Measurements from ENCODE around the gene ABR. TPM values are rescaled to one million over a fixed set of nuclear protein-coding genes. Genes with fewer than 3 reads are reported as not detected.
A peak's percentile ranks its signal among the peaks of the same experiment; 100 is the strongest.

The ABR gene
- total RNA-seq, 1 donor from 2014 or later = 147 TPM

DNA sequence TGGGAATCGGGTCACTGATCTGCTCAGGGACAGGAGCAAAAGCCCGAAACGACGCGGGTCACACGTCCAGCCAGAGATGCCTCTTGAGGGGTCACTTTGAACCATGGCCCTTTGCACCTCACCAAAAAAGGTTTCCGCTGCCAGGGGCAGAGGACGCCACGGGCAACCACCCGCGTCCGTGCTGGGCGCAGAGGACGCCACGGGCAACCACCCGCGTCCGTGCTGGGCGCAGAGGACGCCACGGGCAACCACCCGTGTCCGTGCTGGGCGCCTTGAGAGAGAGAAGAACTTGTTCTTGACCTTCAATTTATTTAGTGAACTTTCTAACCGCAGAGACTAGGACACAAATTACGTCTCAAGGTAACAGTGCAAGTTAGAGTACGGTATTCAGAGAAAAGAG, 147.4 kb downstream of the ABR start:
- intact Hi-C loops (cut with DNase I) = no loop called here
- DNase-seq (ENCODE audit: missing footprints) (no peak), ATAC-seq (no peak)

DNA sequence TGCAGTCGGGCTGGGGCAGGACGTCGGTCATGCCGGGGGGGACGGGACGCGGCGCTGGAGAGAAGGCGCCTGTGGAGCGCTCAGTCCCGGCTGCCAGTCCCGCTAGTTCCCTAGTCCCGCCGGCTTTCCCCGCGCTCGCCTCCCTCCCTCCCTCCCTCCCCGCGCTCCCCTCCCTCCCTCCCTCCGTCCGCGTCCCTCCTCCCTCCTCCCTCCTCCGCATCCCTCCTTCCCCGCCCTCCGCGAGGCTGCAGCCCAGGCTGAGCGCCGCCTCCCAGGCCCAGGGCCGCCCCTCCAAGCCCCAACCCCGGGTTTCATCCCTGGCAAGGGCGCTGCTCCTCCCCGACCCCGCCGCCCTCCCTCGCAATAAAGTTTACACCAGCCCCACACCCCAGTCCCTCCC, 148.1 kb downstream of the ABR start:
- peak; percentile 76 for ATAC-seq
- intact Hi-C loops (cut with DNase I) = no loop called here
- peak; percentile 87 for DNase-seq (ENCODE audit: missing footprints)

DNA sequence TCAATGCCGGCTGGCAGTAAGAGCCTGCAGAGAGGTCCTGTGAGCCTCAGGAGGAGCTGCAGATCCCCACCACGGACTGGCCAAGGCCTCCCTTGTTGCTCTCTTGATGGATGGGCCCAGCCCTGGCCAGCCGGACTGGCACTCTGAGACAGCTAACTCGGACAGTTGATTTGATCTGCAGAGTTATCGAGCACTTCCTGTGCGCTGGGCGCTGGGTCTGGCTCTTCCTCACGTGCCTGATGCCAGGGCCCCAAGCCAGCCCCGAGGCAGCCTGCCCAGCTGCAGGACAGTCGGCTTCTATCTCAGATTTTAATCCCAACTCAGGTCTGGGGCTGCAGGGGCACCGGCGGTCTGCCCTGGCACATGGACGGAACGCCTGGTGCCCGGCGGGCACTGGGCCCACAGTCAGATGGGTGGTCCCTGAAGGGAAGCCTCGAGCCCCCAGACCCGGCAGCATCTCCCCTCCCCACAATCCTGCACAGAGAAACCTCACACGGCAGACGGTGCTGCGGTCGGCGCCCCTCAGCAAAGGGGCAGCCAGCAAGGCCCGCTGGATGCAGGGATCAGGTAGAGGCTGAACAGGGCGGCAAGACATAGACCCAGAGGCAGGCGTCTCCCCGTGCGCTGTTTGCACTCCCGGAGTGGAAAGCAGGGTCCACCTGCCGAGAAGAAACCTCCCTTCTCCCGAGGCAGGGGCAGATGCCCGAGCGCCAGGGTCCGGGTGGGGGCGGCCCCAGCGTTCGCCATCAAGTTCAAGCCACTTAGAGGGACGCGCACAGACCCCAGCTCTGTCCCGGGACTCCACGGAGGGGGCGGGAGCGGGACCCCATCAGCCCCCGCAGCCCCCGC, 148.9 kb downstream of the ABR start:
- intact Hi-C loops (cut with DNase I) = no loop called here
- DNase-seq (ENCODE audit: missing footprints) (peak; percentile 86), ATAC-seq (peak; percentile 39)

DNA sequence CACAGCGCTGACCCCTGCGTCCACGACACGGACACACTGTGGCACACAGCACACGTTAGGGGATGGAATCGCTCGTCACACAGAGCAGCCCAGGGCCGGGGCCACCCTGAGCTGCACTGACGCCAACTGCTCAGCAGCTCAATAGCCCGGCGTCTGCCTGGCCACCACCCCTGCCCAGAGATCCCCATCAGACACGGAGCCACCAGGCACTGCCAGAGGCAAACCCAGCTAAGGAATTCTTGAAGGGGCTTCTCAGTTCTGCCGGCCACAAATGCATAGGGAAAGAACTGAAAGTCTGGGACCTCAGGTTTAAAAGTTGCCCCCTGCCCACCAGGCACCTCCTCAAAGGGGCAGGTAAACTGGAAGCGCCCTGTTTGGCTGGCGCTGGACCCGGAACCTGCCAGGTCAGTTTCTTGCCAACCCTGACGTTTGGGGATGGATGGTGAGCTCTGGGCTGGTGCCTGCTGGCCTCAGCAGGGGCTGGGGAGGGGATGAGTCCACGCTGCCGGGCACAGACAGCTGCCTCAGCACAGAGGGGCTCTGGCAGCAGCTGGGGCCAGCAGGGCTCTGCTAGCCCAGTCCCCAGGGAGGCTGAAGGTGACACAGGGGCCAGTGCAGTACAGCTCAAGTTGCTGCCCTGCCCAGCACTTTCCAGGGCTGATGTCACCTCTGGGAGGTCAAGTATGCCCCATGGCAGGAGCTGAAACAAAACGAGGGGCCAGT, 149.7 kb downstream of the ABR start:
- intact Hi-C loops (cut with DNase I) = no loop called here
- no peak for DNase-seq (ENCODE audit: missing footprints)
- ATAC-seq = peak; percentile 17

DNA sequence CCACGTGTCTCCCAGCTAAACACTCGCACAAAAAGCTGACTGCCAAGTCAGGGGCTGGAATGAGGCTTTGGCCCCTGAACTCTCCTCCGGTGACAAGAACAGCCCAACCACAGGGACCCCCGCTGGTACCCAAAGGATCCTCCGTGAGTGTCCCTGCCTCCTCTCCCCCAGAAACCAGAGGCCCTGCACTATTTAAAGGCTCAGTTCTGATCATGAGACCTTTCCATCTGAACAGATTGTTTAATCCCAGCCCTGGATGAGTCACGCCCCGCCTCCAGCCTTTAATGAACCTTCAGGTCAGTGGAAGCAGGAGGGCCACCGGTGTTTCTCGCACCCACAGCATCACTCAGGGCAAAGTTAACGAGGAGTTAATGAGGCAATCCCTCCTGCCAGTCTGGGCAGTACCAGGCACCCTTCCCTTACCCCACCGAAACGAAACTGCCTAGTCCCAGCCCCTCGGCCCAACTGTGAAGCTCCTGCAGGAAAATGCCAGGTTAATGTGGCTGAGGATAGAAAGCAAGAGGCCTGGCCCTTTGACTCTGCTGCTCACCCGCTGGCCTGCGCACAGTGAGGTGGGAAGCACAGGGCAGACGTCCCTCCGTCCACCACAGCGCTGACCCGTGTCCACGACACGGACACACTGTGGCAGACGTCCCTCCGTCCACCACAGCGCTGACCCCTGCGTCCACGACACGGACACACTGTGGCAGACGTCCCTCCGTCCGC, 150.4 kb downstream of the ABR start:
- no peak for DNase-seq (ENCODE audit: missing footprints)

DNA sequence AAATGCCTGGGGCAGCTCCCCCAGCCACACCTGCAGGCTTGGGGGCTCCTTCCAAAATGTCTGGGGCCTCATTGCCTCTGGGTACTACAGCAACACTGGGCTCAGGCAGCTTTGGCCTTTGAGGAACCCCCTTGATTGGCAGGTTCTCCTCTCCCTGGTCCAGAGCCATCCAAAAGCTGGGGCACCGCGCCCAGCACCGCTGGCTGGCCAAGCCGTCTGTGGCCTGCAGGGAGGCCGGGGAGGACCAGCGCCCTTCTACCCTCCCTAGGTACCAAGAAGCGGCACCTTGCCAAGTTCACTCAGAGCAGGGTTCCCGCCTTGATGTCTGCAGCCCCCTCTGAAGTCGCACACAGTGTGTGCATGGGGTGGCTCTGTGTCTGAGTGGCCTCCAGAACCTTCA, 152.7 kb downstream of the ABR start:
- no peak for DNase-seq (ENCODE audit: missing footprints)
- intact Hi-C loops (cut with DNase I) = no loop called here
- peak; percentile 17 for ATAC-seq

More for the DNA sequence above, 150.4 kb downstream of the ABR start:
- no peak for ATAC-seq
- intact Hi-C loops (cut with DNase I) = no loop called here

DNA sequence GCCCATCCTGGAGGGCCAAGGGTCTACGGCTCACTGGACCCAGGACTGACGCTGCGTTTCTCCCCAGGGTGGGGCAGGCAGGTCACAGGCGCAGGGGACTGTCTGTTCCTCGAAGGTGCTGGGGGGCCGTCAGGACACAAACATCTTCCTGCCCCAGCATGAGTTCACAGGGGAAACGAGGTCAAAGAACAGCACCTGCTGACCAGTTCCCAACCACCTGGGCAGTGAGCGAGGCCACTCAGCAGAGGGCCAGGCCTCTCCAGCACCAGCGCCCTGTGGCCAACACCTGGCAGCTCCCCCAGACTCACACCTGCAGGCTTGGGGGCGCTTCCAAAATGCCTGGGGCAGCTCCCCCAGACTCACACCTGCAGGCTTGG, 153.2 kb downstream of the ABR start:
- intact Hi-C loops (cut with DNase I) = no loop called here
- no peak for DNase-seq (ENCODE audit: missing footprints)
- no peak for ATAC-seq

DNA sequence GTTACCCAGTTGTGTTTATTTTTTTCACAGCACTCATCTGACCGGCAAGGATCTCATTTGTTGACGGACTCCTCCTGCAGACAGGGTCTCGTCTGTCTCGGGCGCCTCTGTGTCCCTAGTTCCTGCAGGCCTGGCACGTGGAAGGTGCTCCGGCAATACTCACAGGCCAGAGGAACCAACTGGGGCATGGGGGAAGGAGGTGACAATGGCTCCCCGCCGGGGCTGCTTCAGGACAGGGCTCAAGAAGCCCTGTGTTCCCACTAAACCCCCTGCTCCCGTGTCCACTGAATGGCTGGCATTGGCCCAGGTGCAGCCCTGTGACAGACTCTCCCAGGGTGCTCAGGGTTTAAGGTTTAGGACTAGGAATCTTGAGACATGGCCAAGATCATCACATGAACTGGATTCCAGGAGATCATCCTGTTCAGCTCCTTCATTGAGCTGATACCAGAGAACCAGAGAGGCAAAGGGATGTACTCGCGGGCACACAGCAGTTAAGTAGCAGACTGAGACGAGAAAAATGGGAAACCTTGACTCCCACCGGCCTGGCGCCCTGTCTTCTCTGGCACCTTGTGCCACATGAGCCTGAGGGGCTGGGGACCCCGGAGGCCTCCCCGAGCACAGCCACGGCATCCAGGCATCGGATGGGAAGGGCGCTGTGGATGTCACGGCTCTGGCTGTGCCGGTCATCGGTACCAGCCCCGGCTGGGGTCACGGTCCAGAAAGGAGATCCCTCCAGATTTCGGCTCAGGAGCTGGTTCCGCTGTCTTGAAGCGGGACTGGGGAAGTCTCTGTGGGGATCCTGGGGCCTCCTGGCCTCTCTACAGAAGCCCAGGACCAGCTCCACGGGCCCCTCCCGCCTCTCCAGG, 153.8 kb downstream of the ABR start:
- ATAC-seq (no peak), DNase-seq (ENCODE audit: missing footprints) (no peak)
- intact Hi-C loops (cut with DNase I) = no loop called here

DNA sequence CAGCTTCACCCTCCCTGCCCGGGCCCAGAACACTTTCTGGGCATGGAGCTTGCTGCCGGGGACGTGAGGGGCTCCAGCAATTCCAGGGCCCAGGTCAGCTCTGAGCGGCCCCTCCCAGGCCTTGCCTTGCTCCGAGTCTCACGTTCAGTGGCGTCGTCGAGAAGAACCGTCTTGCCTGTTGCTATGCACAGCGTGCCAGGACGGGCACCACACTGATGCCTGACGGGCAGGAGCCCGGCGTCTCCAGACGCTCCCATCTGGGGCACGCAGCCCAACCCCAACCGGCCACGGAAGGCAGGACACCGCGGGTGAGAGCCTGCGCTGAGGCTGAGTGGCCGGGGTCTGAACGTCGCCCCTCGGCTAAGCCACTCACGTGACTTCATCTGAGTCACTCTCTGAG, 155.7 kb downstream of the ABR start:
- ATAC-seq (no peak), DNase-seq (ENCODE audit: missing footprints) (no peak)
- intact Hi-C loops (cut with DNase I) = no loop called here

DNA sequence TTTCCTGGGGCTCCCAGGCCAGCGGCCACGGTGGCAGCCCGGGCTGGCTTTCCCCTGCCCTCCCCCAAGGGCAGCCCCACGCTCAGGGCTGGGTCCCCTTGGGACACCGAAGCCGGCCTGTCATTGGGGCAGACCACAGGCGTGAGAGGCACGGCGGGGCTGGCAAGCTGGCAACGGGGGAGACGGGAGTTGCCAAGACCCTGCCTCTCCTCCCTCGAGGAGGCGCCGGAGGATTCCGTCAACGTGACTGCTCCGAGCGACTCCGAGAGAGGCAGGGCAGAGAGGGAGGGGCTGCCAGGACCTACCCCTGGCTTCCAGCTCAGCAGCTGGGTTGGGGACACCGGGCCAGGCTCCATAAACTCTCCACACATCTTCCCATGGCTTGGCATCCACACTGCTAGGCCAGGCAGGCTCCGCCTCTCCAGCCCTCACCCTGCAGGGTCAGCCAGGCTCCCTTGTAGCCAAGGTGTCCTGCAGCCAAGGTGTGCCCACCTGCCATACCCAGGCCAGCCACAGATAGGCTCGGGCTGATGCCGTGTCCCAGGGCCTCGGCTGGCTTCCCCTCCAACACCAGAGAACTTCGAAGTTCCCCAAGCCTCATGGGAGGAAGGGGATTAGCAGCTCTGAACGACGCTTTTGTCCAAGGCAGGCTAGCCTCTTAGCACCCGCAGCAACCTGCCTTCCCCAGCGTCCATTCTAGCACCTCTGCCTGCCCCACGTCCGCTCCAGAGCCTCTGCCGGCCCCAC, 157.3 kb downstream of the ABR start:
- DNase-seq (ENCODE audit: missing footprints) (peak; percentile 85), ATAC-seq (peak; percentile 69)
- intact Hi-C loops (cut with DNase I) = no loop called here

DNA sequence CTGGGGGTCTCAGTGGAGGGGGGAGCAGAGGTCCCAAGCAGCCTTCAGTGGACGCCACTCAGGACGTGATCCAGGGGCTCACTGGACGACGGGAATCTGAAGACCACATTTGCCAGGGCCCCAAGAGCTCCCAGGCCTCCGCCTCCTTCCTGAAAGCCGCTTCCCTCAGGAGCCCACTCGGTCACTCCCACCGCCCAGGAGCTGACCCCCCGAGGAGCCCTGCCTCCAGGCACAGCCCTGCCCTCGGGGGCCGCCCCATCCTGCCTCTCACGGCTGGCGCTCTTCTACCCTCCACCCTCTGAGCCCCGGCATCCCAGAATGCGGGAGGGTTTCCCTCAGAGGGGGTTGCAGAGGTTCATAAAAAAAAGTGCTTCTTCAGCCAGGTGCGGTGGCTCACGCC, 158.6 kb downstream of the ABR start:
- intact Hi-C loops (cut with DNase I) = no loop called here
- DNase-seq (ENCODE audit: missing footprints) (peak; percentile 26), ATAC-seq (no peak)

DNA sequence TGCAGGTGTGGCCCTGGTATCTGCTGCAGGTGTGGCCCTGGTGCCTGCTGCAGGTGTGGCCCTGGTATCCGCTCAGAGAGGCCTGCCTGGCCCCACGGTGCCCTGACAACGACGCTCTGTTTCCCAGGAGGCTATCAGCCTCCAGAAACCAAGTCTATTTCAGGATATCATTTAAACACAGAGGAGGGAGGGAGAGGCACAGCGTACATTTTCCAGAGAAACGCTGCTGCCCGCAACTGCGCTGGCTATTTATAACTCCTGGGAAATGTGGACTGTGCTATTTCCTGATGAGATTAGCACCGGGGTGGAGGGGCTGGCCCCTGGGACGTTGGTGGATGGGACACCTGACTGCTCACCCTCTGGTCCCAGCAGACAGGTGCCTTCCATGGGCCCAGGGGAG, 160.3 kb downstream of the ABR start:
- intact Hi-C loops (cut with DNase I) = no loop called here
- peak; percentile 84 for ATAC-seq
- no peak for DNase-seq (ENCODE audit: missing footprints)

DNA sequence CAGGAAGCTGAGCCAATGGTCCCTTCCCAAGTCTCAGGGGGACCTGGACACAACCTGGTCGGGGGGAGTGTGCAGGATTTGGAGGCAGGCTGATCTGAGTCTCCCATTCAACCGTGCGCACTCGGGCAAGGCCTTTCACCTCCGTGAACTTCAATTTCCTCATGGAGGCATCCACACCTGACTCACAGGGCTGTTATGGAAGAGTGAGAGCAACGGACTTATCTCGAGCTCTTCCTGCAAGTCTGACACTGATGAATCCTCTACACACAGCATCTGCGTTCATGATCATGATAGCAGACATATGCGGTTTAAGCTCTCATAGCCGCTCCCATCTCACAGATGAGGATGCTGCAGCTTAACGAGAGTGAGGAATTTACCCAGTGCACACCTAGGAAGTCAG, 161.2 kb downstream of the ABR start:
- DNase-seq (ENCODE audit: missing footprints) (no peak), ATAC-seq (no peak)
- intact Hi-C loops (cut with DNase I) = no loop called here

DNA sequence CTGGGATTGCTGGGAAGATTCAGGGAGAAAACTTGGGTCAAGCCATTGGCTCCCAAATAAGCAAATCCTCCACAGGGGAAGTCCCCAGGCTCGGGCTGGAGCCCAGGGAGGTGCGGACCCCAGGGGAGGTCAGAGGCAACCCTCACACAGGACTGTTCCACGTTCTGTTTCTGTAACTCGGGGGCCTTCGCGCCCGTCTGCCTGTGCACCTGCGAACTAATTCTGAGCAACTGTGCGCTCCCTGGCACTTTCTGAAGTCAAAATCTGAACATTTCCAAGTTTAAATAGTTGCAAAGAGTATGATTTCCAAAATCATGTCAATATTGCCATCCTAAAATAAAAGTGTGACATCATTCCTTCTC, 166.1 kb downstream of the ABR start:
- DNase-seq (ENCODE audit: missing footprints) (no peak), ATAC-seq (no peak)
- intact Hi-C loops (cut with DNase I) = no loop called here

DNA sequence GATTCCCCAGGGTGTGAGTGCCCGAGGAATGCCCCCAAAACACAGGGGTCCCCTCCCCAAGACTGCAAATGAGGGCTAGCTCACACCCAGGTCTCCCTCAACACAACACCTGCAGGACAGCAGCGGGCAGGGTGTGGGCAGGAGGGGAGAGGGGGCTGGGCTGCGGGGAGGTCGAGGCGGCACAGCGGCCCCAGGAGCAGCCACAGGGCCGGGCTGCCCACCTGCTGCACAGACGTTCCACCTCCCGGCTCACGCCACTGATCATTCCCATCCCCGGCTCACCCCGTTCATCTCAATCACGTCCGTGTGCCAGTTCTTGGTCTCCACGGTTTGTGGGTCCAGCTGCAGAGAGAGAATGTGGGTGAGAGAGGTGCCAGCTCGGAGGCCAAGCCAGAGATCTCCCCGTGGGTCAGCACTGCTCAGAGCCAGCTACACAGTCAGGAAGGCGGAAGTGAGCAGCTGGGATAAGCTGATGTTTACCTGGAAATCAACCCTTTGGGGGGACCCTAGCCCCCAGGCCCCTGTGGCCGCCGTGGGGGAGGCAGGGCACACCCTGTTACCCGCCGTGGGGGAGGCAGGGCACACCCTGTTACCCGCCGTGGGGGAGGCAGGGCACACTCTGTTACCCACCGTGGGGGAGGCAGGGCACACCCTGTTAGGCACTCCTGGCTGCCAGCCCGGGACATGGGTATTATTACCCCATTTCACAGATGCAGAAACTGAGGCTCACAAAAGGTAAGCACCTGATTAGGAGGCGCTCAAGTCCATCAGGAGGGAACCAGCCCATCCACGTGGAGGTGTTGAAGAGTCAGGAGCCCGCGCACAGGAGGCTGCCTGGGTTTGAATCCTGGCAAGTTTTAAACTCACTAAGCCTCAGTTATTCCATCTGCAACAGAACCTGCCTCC, 166.7 kb downstream of the ABR start:
- DNase-seq (ENCODE audit: missing footprints) (no peak), ATAC-seq (no peak)
- intact Hi-C loops (cut with DNase I) = no loop called here

DNA sequence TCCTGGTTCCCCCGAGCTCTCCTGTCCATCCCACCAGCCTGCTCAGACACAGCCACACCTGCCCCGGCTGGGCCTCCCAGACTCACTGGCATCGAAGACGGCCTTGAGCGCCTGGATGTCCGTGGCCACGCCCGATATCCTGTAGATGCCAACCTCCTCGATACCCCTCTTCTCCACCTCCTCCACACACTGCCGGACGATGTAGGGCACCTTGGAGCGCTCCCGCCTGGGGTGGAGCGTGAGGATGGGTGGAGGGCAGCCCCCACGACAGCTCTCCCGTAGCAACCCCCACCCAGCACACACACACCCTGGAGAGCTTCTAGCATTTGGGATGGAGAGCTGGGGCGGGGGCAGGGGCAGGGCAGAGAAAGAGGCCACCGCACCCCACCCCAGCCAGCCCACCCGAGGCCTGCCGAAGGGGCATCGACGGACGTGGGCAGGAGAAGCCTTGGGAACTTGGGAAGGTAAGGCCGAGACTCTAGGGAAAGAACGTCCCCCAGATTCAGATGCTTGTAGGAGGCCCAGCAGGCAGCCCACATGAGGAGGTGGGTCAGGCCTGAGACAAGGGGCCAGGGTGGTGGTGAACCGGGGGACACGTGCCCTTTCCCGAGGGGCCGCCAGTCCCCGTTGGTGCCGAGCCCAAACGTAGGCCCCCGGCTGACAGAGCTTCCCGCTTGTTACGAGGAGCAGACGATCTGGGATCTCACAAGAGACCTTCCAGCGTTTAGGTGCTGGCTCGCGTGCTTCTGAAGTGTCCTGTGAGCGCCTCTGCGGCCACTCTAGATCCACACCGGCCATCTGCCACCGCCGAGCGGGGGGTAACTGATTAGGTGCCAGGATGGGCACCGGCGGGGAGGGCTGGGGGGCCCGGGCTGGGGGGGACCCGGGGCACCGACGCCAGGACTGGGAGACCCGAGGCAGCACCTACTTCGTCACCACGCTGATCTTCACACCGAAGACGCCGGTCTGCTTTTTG, 167.7 kb downstream of the ABR start:
- ATAC-seq = no peak
- intact Hi-C loops (cut with DNase I) = no loop called here
- DNase-seq (ENCODE audit: missing footprints) = no peak
